ENCODE results near the gene SLC46A2. TPM values are rescaled to one million over a fixed set of nuclear protein-coding genes. Genes with fewer than 3 reads are reported as not detected.

Gene SLC46A2
- total RNA-seq, 4 donors from 2014 or later: 0.21 to 1.8 (median 0.22) TPM; not detected in 1

GRCh38 chr9:112852741-112853504 lies 37.8 kb downstream of the SLC46A2 start:
- H3K4me3 ChIP-seq: no peak overlapping the region
- no peak for TF ChIP-seq EP300 (IDR thresholded peaks at IDR 0.05)
- no peak for TF ChIP-seq CTCF (IDR thresholded peaks at IDR 0.05)
- no peak for TF ChIP-seq POLR2A (IDR thresholded peaks at IDR 0.05)
- WGBS, 2 donors: 57 to 61% methylated on average over 13 of the region's 13 CpGs
- no peaks in the 10 kb centered on the region for H3K27me3 ChIP-seq
- H3K4me1 ChIP-seq: peaks cover 0 to 6% (median 0%) of the 10 kb centered on the region in 4 donors
- no peak for DNase-seq (ENCODE audit: low spot score in 2 of 2)
- H3K36me3 ChIP-seq: peaks cover 0 to 40% (median 0%) of the 10 kb centered on the region in 3 donors
- H3K9me3 ChIP-seq: no peaks in the 10 kb centered on the region
- no peak overlapping the region for H3K27ac ChIP-seq

- Histone ChIP-seq H3K9me3 (no peaks in the 10 kb centered on the region), H3K4me3 (no peak overlapping the region), H3K27ac (no peak overlapping the region), H3K4me1 (peaks cover 0 to 6% (median 0%) of the 10 kb centered on the region in 4 donors), H3K27me3 (no peaks in the 10 kb centered on the region), H3K36me3 (peaks cover 0 to 40% (median 0%) of the 10 kb centered on the region in 3 donors)
- no peak for DNase-seq (ENCODE audit: low spot score in 2 of 2)
- TF ChIP-seq CTCF (IDR thresholded peaks at IDR 0.05) (no peak), EP300 (IDR thresholded peaks at IDR 0.05) (no peak), POLR2A (IDR thresholded peaks at IDR 0.05) (no peak)
- 84 to 88% methylated on average over 6 of the region's 6 CpGs for WGBS, 2 donors
Measured at GRCh38 chr9:112850840-112851239, 39.8 kb downstream of the SLC46A2 start.

- Histone ChIP-seq H3K4me3 (no peak overlapping the region), H3K9me3 (no peaks in the 10 kb centered on the region), H3K36me3 (peaks cover 0 to 36% (median 0%) of the 10 kb centered on the region in 3 donors), H3K4me1 (peaks cover 0 to 11% (median 1%) of the 10 kb centered on the region in 4 donors), H3K27me3 (no peaks in the 10 kb centered on the region), H3K27ac (no peak overlapping the region)
- DNase-seq (ENCODE audit: low spot score in 2 of 2): no peak
- TF ChIP-seq EP300 (IDR thresholded peaks at IDR 0.05): no peak
- no peak for TF ChIP-seq POLR2A (IDR thresholded peaks at IDR 0.05)
- no peak for TF ChIP-seq CTCF (IDR thresholded peaks at IDR 0.05)
- 77 to 79% methylated on average over 6 of the region's 6 CpGs for WGBS, 2 donors
Measured at GRCh38 chr9:112849363-112849922, 41.2 kb downstream of the SLC46A2 start.

- no peak overlapping the region for H3K27ac ChIP-seq
- H3K9me3 ChIP-seq: no peaks in the 10 kb centered on the region
- no peak for DNase-seq (ENCODE audit: low spot score in 2 of 2)
- H3K4me3 ChIP-seq: no peak overlapping the region
- H3K27me3 ChIP-seq: no peaks in the 10 kb centered on the region
- no peak for TF ChIP-seq EP300 (IDR thresholded peaks at IDR 0.05)
- no peak for TF ChIP-seq POLR2A (IDR thresholded peaks at IDR 0.05)
- TF ChIP-seq CTCF (IDR thresholded peaks at IDR 0.05): no peak
- peaks cover 0 to 11% (median 1%) of the 10 kb centered on the region in 4 donors for H3K4me1 ChIP-seq
- WGBS, 2 donors: 71 to 81% methylated on average over 12 to 13 of the region's 13 CpGs
- peaks cover 0 to 30% (median 0%) of the 10 kb centered on the region in 3 donors for H3K36me3 ChIP-seq
Measured at GRCh38 chr9:112848316-112849151, 42.1 kb downstream of the SLC46A2 start.

Measured in tibial nerve (tissue), 4 donors.